AG04450 (cell line): Measurements from ENCODE around the gene CCBE1. TPM values are rescaled to one million over a fixed set of nuclear protein-coding genes. Genes with fewer than 3 reads are reported as not detected.

Experiments used
- CTCF ChIA-PET: fragments of 300-600, 350-600 bp; formaldehyde crosslinking; extraction: SDS; loops from one replicate; lab custom pipeline; 2022; ENCODE audit warnings: antibody characterized with exemption, inconsistent platforms; lab: Charles Lee
- POLR2A ChIA-PET: fragments of 350-600 bp; formaldehyde crosslinking; extraction: SDS; loops from one replicate; lab custom pipeline; 2021; ENCODE audit warnings: antibody characterized with exemption, inconsistent platforms; lab: Yijun Ruan, JAX
- DNase-seq: peaks from one replicate; pipeline ENCODE4 v3.0.0-alpha.2; 2011; ENCODE audit warnings: low read depth, low spot score
- H3K27ac ChIP-seq: one replicate; pipeline ENCODE4 v1.5.1; 2012; ENCODE audit warnings: low read depth, low read length, control low read depth
- H3K27me3 ChIP-seq: one replicate; pipeline ENCODE4 v1.6.0; 2012; ENCODE audit warnings: low read length; ENCODE audit not compliant: control insufficient read depth, insufficient read depth
- H3K4me3 ChIP-seq: 2 replicates; pipeline ENCODE4 v1.5.1; 2011; ENCODE audit warnings: mild to moderate bottlenecking, low read depth, low read length, control low read depth
- H3K9me3 ChIP-seq: 2 replicates; pipeline ENCODE4 v1.5.1; 2012; ENCODE audit warnings: low read length; ENCODE audit not compliant: control insufficient read depth, insufficient read depth
- polyA plus RNA-seq: library from polyadenylated mRNA; depleted of rRNA; stranded (reverse); fragments of >200 nt; gene quantifications from 2 replicates; pipeline ENCODE4 v1.2.3, GENCODE V29; 2011
- TF ChIP-seq, protein P1 (sequence below): IDR thresholded peaks from 2 replicates; pipeline ENCODE4 v1.5.1; 2011; ENCODE audit warnings: low read depth, low read length, control low read depth, inconsistent platforms

Gene CCBE1
- polyA plus RNA-seq, 1 experiment, result 40.4 TPM

DNA sequence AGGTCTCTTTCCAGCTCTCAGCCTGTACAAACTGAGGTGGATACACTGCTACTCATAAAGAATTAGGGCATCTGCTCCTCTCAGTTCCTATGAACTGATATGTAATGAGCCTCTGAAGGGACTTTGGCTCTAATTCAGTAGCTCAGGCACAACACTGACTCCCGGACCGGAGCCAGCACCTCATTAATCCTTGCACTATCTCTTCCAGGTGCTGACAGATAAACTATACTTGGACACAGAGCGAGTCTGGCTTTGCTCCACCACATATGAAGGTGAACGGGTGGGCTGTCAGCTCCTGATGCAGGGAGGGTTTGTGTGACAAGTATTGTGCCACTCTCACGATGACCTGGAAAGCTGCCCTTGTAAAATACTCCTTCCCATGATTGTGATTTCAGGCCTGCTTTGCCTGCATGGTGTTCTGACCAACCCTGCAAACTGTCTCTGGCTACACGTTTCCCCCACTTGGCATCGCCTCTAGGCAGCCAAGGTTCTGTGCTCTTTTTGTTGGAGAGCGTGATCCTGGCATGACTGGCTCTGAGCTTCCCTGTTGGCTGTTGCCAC is 226.6 kb downstream of the CCBE1 start:
- no peak overlapping the region for H3K27ac ChIP-seq
- H3K4me3 ChIP-seq, result no peak overlapping the region
- no peaks in the 10 kb centered on the region for H3K27me3 ChIP-seq
- TF ChIP-seq, protein P1, sequence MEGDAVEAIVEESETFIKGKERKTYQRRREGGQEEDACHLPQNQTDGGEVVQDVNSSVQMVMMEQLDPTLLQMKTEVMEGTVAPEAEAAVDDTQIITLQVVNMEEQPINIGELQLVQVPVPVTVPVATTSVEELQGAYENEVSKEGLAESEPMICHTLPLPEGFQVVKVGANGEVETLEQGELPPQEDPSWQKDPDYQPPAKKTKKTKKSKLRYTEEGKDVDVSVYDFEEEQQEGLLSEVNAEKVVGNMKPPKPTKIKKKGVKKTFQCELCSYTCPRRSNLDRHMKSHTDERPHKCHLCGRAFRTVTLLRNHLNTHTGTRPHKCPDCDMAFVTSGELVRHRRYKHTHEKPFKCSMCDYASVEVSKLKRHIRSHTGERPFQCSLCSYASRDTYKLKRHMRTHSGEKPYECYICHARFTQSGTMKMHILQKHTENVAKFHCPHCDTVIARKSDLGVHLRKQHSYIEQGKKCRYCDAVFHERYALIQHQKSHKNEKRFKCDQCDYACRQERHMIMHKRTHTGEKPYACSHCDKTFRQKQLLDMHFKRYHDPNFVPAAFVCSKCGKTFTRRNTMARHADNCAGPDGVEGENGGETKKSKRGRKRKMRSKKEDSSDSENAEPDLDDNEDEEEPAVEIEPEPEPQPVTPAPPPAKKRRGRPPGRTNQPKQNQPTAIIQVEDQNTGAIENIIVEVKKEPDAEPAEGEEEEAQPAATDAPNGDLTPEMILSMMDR, result no peak
- CTCF ChIA-PET, result interaction anchor here (1.3 to 2.3 kb wide), 3 partner anchors 11 to 352 kb away, joined by 4 to 10 read pairs (median 4); no protein-coding TSS in a partner anchor
- no peaks in the 10 kb centered on the region for H3K9me3 ChIP-seq
- POLR2A ChIA-PET, result no interaction called here
- no peak for DNase-seq

DNA sequence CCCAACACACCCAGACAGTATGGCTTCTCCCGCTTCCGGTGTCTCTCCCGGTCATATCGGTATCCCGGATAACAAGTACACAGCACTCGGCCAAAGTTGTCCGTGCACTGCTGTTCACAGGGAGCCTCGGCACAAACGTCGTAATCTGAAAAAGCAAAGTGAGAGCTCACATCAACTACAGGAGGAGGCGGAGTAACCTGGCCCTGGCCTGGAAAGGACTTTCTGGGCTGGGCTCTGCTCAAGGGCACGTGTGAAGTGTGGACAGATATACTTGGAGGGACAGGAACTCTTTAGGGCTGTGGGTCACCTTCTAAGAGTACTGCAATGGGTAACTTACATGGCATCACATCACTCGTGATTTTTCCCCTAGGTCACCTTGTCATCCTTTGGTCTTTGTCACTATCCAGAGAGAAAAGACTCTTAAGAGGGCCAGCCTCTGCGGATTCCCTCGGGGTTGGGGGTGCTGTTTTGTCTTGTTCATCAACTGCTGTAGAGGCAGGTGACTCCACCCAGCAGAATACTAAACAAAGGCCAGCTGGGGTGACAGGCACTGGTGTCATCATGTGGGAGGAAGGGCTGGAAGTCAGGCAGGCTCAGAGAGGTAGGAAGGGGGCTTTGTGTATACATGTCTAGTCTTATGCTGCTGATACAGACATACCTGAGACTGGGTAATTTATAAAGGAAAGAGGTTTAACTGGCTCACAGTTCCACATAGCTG is 227.6 kb downstream of the CCBE1 start:
- Histone ChIP-seq H3K9me3 (no peaks in the 10 kb centered on the region), H3K27me3 (no peaks in the 10 kb centered on the region), H3K4me3 (no peak overlapping the region), H3K27ac (no peak overlapping the region)
- no peak for DNase-seq
- ChIA-PET CTCF (interaction anchor here (1.5 to 2.3 kb wide), 2 partner anchors 10 to 353 kb away, joined by 4 to 10 read pairs; no protein-coding TSS in a partner anchor), POLR2A (no interaction called here)
- TF ChIP-seq, protein P1, result no peak

DNA sequence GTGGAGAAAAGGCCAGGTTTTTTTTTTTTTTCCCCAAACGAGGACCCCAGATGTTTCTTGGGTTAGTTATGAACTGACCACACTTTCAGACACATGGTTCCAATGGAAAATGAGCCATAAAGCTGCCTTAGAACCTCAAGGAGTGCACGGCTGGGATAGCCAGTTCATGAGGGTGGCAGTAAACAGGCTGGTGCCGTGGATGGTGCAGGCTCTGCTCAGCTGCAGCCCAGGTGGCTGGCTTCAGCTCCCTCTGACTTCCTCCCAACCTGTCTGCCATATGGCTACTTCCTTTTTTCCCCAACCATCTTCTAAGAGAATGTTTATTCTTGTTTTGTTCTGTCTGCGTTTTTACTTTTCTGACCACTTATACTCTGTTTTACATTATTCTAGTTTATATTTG is 228.4 kb downstream of the CCBE1 start:
- H3K4me3 ChIP-seq, result no peak overlapping the region
- CTCF ChIA-PET, result interaction anchor here (1.6 to 2.3 kb wide), 2 partner anchors 9 to 228 kb away, joined by 5 to 10 read pairs; partner anchors contain the start of gene CCBE1
- DNase-seq, result no peak
- no peak overlapping the region for H3K27ac ChIP-seq
- H3K9me3 ChIP-seq, result no peaks in the 10 kb centered on the region
- H3K27me3 ChIP-seq, result no peaks in the 10 kb centered on the region
- TF ChIP-seq, protein P1, result no peak
- POLR2A ChIA-PET, result no interaction called here

DNA sequence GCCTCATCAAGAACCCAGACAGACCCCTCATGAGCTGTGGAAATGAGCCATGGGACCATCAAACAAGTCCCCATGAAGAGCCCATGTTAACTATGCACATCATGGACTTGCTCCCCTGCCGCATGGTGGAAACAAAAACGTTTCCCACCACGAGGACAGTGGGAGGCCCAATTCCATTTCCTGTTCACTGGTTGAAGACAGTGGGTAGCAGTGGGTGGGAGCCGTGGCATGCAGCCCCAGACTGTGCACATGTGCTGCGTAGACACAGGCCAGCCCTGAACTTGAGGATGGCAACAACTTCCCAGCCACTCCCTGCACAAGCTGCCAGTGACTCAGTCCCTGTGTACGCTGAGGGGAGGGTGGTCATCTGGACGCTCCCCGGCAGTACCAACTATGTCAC is 229.7 kb downstream of the CCBE1 start:
- ChIA-PET POLR2A (no interaction called here), CTCF (interaction anchor here (1.6 kb wide), 1 partner anchor 230 kb away, joined by 5 read pairs; the partner anchor contains the start of gene CCBE1)
- Histone ChIP-seq H3K9me3 (no peaks in the 10 kb centered on the region), H3K4me3 (no peak overlapping the region), H3K27ac (no peak overlapping the region), H3K27me3 (no peaks in the 10 kb centered on the region)
- TF ChIP-seq, protein P1, result no peak
- no peak for DNase-seq

DNA sequence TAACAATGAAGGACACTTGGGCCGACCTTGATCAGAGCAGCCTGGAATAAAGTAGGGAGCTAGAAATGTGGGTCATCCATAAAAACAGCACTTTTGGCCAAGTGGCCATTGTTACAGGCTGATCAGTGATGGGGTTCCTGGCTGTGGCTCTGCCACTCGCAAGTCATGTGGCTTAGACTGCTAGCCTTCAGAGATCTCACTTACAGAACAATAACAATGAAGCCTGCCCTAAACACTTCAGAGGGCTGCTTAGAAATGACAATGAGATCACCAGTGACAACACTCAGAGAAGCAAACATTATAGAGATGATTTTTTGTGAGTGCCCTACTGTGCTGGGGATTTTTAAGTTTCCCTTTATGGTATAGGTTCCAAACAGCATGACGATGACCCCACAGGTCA is 230.2 kb downstream of the CCBE1 start:
- Histone ChIP-seq H3K27me3 (no peaks in the 10 kb centered on the region), H3K9me3 (no peaks in the 10 kb centered on the region), H3K27ac (no peak overlapping the region), H3K4me3 (no peak overlapping the region)
- no peak for DNase-seq
- TF ChIP-seq, protein P1, result no peak
- ChIA-PET POLR2A (no interaction called here), CTCF (no interaction called here)
